Left lung (tissue), 10 donors: ENCODE measurements around the gene PUSL1. TPM values are rescaled to one million over a fixed set of nuclear protein-coding genes. Genes with fewer than 3 reads are reported as not detected.

ENCODE experiments used
- ATAC-seq: fragments of 200-7000 bp; cut with Tn5 transposase; one replicate; pipeline ENCODE4 v1.9.1; 2020; ENCODE audit warnings: moderate library complexity
- DNase-seq, 4 donors: peaks; one replicate each; pipeline ENCODE4 v3.0.0-alpha.2; 2013 to 2020
- H3K27ac ChIP-seq, 2 donors: fragments of 200-600 bp; sonication (generic) in 1 of 2; one replicate each; pipeline versions ENCODE4 v1.5.0 to v1.8.0; 2020 to 2021
- H3K27me3 ChIP-seq, 2 donors: fragments of 200-600 bp; sonication (generic) in 1 of 2; one replicate each; pipeline versions ENCODE4 v1.5.0 to v1.8.0; 2020 to 2021
- H3K36me3 ChIP-seq, 2 donors: fragments of 200-600 bp; sonication (generic) in 1 of 2; one replicate each; pipeline versions ENCODE4 v1.5.0 to v1.8.0; 2020 to 2021
- H3K4me1 ChIP-seq, 2 donors: fragments of 200-600 bp; one replicate each; pipeline ENCODE4 v1.8.0; 2021
- H3K4me3 ChIP-seq, 2 donors: fragments of 200-600 bp; sonication (generic) in 1 of 2; one replicate each; pipeline versions ENCODE4 v1.5.0 to v1.8.0; 2020 to 2021; ENCODE audit warnings: mild to moderate bottlenecking in 1 of 2
- H3K9me3 ChIP-seq, 2 donors: fragments of 200-600 bp; sonication (generic) in 1 of 2; one replicate each; pipeline versions ENCODE4 v1.5.0 to v1.8.0; 2020 to 2021
- intact Hi-C, 2 donors: fragments of 100-400 bp; cut with DNase I; formaldehyde crosslinking; loops; one replicate each; pipeline versions ENCODE4 v1.11.2 to v1.14.2; 2022
- polyA plus RNA-seq, 6 donors: library from polyadenylated mRNA; unstranded; fragments of 120-200 nt; gene quantifications; one replicate each; pipeline ENCODE4 v1.2.1, GENCODE V29; 2013; ENCODE audit not compliant: insufficient read length in 6 of 6
- total RNA-seq, 2 donors: library from RNA; stranded (reverse); fragmentation: NEBNext Ultra II Directional; extraction: Animal tissue kit (Norgen Biotek cat#: 25700); gene quantifications; one replicate each; pipeline ENCODE4 v1.2.1, GENCODE V29; 2021
- TF ChIP-seq, protein P1 (sequence below), 2 donors: fragments of 200-600 bp; sonication (generic) in 1 of 2; IDR thresholded peaks; one replicate each; pipeline versions ENCODE4 v1.5.0 to v1.8.0; 2021; ENCODE audit warnings: antibody characterized with exemption in 2 of 2
- donor health status: DM: no; HTN: yes; CAD: no.
- donor health status: DM: no; HTN: no; CAD: no.

Gene PUSL1
- total and polyA plus RNA-seq, 8 donors = 4.3 to 18.3 (median 8.7) TPM

DNA sequence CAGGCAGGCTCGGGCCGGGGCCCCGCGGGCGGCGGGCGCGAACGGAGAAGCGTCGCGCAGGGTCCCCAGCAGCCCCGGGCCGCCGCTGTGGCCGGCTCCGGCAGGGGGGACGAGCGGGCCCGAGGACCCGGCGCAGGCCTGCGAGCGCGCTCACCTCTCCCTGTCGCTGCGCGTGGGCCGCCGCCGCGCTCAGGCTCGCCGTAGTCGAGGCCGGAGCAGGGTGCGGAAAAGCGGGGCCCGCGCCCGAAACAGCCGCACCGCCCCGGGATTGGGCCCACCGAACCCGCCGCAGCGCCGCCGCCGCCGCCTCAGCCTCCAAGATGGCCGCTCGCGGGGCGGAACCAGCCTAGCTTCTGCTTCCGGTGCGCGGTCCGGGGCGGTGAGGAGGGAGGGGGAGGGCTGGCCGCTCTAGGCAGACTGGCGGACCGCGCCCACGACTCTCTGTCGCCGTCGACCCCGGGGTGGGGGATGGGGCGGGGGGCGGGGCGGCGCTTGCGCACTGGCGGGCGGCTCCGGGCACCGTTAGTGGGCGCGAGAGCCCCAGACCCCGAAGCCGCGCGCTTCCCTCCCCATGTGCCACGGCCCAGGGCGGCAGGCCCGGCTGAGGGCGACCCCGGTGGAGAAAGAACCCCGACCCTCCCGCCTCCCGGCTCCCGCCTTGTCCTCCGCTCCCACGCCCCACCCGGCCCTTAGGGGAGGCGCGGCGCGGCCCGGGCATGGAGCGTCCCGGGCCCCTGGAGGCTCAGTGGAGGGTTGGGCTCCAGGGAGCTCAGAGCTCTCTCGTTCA lies 34.7 kb upstream of the PUSL1 start, which contains the start of gene UBE2J2:
TSS of gene UBE2J2 (minus strand) at position 343 of the 787 bp plus-strand sequence. CDS start 5,862 bp downstream, outside the sequence.
- H3K4me3 ChIP-seq = peak within 1 kb of the TSS; percentile 83 to 94
- TF ChIP-seq, protein P1, sequence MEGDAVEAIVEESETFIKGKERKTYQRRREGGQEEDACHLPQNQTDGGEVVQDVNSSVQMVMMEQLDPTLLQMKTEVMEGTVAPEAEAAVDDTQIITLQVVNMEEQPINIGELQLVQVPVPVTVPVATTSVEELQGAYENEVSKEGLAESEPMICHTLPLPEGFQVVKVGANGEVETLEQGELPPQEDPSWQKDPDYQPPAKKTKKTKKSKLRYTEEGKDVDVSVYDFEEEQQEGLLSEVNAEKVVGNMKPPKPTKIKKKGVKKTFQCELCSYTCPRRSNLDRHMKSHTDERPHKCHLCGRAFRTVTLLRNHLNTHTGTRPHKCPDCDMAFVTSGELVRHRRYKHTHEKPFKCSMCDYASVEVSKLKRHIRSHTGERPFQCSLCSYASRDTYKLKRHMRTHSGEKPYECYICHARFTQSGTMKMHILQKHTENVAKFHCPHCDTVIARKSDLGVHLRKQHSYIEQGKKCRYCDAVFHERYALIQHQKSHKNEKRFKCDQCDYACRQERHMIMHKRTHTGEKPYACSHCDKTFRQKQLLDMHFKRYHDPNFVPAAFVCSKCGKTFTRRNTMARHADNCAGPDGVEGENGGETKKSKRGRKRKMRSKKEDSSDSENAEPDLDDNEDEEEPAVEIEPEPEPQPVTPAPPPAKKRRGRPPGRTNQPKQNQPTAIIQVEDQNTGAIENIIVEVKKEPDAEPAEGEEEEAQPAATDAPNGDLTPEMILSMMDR (IDR thresholded peaks at IDR 0.05) = no peak
- peaks cover 0 to 3% of the 10 kb centered on the region in 2 donors for H3K36me3 ChIP-seq
- H3K9me3 ChIP-seq = no peaks in the 10 kb centered on the region
- ATAC-seq = peak; percentile 98
- DNase-seq = peak; percentile 86 to 99 (median 95)
- H3K27ac ChIP-seq = peak within 1 kb of the TSS; percentile 56 to 80
- no peaks in the 10 kb centered on the region for H3K27me3 ChIP-seq
- peaks cover 22 to 41% of the 10 kb centered on the region in 2 donors for H3K4me1 ChIP-seq
- intact Hi-C loops = no loop called here

DNA sequence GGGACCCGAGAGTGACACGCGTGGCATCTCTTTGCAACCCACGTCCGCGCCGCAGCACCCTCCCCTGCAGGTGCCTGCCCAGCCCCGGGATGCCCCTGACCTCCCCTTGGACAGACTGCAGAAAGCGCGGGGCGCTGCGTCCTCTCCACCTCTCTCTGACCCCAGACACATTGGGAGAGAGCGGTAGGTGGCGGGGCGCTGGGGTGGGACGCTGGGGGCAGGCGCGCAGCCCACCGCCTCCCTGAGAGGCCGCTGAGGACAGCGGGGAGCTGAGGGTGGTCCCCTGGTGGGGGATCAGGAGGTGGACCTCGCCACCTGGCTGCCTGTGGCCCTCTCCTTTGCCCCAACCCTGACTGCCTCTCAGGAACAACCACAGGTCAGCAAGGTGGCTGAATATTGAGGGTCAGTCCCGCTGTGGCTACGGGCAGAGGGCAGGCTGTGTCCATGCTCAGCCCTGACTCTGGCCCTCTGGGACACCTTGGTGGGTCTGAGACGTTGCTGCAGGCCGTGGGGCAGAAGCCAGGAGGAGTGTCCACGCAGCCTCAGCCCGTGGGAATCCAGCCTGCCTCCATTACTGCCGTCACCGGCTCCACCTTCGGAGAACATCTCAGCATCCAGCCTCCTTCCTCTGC lies 34.0 kb upstream of the PUSL1 start:
- no peaks in the 10 kb centered on the region for H3K9me3 ChIP-seq
- DNase-seq = no peak
- no peaks in the 10 kb centered on the region for H3K36me3 ChIP-seq
- TF ChIP-seq, protein P1 (IDR thresholded peaks at IDR 0.05) = no peak
- H3K27me3 ChIP-seq = no peaks in the 10 kb centered on the region
- peak overlapping the region; percentile 39 to 80 for H3K27ac ChIP-seq
- H3K4me1 ChIP-seq = peaks cover 22 to 41% of the 10 kb centered on the region in 2 donors
- intact Hi-C loops = no loop called here
- peak overlapping the region; percentile 83 to 94 for H3K4me3 ChIP-seq
- no peak for ATAC-seq

DNA sequence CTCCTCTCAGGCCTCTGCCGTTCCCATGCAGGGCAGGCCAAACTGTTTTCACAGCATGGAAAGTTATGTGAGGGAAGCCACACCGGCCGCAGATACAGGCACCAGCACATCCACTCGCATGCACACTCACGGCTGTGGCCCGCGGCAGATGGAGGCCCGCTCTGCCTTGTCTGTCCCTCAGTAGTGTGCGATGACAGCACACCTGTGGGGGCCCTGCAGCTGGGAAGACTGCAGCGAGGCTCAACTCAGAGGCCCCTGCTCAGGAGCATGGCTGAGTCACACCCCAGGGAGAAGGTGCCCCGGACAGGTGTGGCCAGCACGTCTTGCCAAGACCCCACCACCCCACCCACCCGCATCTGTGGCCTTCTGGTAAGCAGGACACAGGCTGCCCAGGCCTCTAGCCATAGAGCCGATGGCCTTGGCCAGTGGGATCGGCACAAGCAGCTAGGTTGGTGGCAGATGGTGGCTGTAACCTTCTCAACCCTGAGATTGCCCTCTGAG lies 33.4 kb upstream of the PUSL1 start:
- peaks cover 22 to 38% of the 10 kb centered on the region in 2 donors for H3K4me1 ChIP-seq
- no peak for DNase-seq
- ATAC-seq = no peak
- no peak overlapping the region for H3K27ac ChIP-seq
- no peaks in the 10 kb centered on the region for H3K9me3 ChIP-seq
- no peaks in the 10 kb centered on the region for H3K36me3 ChIP-seq
- peak overlapping the region in 1 of 2 donors; percentile 94 for H3K4me3 ChIP-seq
- H3K27me3 ChIP-seq = no peaks in the 10 kb centered on the region
- intact Hi-C loops = no loop called here
- TF ChIP-seq, protein P1 (IDR thresholded peaks at IDR 0.05) = no peak

DNA sequence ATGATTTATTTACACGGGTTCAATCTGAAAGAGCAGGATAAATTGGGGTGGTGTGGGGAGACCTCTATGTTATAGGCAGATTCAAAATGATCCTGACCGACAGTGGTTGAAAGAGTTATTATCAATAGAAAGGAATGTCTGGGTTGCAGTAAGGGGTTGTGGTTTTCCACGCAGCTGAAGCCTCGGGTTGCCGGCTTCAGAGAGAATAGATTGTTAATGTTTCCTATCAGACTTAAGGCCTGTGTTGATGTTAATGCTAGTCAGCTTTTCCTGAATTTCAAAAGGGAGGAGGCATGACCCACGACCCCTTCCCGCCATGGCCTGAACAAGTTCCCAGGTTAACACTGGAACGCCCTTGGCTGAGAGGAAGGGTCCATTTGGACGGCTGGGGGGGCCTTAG lies 32.6 kb upstream of the PUSL1 start:
- H3K4me3 ChIP-seq = no peak overlapping the region
- H3K36me3 ChIP-seq = no peaks in the 10 kb centered on the region
- H3K9me3 ChIP-seq = no peaks in the 10 kb centered on the region
- DNase-seq (no peak), ATAC-seq (no peak)
- intact Hi-C loops = no loop called here
- TF ChIP-seq, protein P1 (IDR thresholded peaks at IDR 0.05) = no peak
- H3K27me3 ChIP-seq = no peaks in the 10 kb centered on the region
- peaks cover 22 to 31% of the 10 kb centered on the region in 2 donors for H3K4me1 ChIP-seq
- H3K27ac ChIP-seq = no peak overlapping the region

DNA sequence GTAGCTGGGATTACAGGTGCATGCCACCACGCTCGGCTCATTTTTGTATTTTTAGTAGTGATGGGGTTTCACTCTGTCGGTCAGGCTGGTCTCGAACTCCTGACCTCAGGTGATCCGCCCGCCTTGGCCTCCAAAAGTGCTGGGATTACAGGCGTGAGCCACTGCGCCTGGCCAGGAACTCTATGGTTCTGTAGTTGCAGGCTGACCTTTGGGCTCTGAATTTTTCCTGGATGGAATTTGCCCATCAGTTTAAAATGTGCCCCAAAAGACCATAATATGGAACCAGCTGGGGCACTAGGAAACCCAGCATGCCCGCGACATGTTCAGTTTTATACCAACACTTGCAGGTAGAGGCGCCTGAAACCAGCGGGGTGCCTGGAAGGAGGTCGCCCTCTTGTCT lies 29.8 kb upstream of the PUSL1 start:
- Histone ChIP-seq H3K4me3 (no peak overlapping the region), H3K4me1 (peaks cover 5 to 8% of the 10 kb centered on the region in 2 donors), H3K9me3 (no peaks in the 10 kb centered on the region), H3K27ac (no peak overlapping the region), H3K27me3 (peaks cover 0 to 7% of the 10 kb centered on the region in 2 donors), H3K36me3 (no peaks in the 10 kb centered on the region)
- TF ChIP-seq, protein P1 (IDR thresholded peaks at IDR 0.05) = no peak
- ATAC-seq = no peak
- DNase-seq = no peak
- intact Hi-C loops = no loop called here
